Tongue (tissue), 2 donors: ENCODE results near the gene MRPL21. TPM values are rescaled to one million over a fixed set of nuclear protein-coding genes. Genes with fewer than 3 reads are reported as not detected.
A peak's percentile ranks its signal among the peaks of the same experiment; 100 is the strongest.

Experiments used
- DNase-seq: peaks from one replicate; pipeline ENCODE4 v3.0.0-alpha.2; 2015
- total RNA-seq: library from RNA; depleted of rRNA; stranded (reverse); fragments of >200 nt; gene quantifications from one replicate; pipeline ENCODE4 v1.2.3, GENCODE V29; 2014

Gene MRPL21
- total RNA-seq, 1 donor from 2014 or later: 30.1 TPM

GRCh38 chr11:68935066-68935465 lies 31.4 kb upstream of the MRPL21 start:
- DNase-seq: no peak

GRCh38 chr11:68934666-68935065 lies 31.0 kb upstream of the MRPL21 start:
- DNase-seq: no peak

GRCh38 chr11:68934321-68934645 lies 30.7 kb upstream of the MRPL21 start:
- DNase-seq: no peak

- no peak for DNase-seq
These were observed 30.1 kb upstream of the MRPL21 start for GRCh38 chr11:68933605-68934320.

DNA sequence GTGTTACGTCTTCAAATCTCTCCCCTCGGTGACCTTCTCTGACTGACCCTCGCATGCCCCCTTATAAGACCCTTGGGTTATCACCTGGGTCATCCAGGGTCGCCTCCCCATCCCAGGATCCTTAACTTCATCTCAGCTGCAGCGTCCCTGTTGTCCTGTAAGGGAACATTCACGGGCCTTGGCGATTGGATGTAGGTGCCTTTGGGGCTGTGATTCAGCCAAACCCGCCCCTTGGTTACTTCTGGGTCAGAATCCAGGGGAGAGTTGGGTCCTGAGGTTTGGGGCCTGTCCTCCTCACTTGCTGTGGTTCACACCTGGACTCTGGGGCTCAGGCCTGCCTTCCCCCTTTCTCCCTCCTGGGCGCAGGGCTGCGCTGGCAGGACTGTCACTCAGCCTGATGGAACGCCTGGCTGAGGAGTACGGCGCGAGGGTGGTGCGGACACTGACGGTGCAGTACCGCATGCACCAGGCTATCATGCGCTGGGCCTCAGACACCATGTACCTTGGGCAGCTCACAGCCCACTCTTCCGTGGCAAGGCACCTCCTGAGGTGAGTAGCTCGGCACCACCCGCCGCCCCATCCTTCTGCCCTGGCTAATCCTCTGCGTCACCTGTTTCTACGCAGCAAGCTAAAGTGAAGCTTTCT lies 29.4 kb upstream of the MRPL21 start:
- DNase-seq: no peak

DNA sequence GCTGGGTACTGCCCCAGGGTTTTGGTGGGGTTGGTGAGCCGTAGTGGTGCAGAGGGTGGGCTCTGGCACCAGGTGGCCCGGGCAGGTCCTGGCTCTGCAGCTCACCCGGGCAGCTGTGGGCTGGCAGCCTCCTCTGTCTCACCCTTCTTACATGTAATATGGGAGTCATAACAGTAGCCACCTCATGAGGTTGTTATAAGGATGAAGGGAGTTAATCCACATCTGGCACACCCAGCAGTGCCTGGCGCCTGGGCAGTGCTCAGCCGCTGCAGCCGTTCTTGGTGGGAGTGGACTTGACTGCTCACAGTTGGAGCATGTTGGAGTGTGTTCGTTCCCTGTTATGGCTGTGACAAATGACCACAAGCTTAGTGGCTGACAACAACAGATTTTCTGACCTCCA lies 28.7 kb upstream of the MRPL21 start:
- DNase-seq: peak; percentile 38

DNA sequence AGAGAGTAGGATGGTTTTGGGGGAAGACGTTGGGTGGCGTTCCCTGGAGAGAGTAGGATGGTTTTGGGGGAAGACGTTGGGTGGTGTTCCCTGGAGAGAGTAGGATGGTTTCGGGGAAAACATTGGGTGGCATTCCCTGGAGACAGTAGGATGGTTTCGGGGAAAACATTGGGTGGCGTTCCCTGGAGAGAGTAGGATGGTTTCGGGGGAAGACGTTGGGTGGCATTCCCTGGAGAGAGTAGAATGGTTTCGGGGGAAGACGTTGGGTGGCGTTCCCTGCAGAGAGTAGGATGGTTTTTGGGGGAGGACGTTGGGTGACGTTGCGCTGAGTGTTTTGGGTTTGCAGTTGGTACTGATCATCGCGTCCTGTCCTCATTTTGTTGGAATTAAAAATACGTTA lies 28.3 kb upstream of the MRPL21 start:
- no peak for DNase-seq

GRCh38 chr11:68930991-68931855 lies 27.6 kb upstream of the MRPL21 start:
- DNase-seq: no peak

DNA sequence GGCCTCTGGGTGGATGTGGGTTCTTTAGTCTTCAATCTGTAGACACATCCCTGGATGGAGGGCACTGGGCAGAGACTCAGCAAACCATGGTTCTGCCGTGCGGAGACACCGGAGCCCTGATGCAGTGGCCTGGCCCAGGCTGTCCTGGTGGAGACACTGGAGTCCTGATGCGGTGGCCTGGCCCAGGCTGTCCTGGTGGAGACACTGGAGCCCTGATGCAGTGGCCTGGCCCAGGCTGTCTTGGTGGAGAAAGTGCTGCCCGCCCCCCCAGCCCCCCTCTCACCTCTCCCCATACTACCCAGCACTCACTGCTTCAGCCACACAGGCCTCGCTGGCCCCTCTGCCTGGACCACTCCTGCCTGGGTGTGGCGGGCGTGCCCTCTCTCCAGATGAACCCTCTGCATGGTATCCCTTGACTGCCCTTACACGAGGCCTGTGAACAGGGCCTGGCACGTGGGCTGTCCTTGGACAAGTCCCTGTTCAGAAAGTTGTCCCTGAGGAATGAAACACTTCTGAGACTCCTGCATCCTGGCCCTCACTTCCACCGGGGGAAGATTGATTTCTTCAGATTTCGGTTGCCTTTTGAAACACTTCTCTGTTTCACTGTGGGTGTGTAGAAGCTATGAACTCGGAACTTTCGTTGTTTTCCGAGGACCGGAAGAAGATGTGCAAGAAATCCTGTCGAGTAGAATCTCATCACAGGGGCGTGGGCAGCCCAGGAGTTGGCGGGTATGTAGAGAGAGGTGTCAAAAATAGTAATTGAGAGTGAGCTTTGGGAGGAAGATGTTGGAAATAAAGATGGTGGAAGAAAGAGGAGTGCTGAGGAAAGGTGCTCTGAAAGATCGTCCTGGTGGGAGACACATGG lies 26.3 kb upstream of the MRPL21 start:
- no peak for DNase-seq

DNA sequence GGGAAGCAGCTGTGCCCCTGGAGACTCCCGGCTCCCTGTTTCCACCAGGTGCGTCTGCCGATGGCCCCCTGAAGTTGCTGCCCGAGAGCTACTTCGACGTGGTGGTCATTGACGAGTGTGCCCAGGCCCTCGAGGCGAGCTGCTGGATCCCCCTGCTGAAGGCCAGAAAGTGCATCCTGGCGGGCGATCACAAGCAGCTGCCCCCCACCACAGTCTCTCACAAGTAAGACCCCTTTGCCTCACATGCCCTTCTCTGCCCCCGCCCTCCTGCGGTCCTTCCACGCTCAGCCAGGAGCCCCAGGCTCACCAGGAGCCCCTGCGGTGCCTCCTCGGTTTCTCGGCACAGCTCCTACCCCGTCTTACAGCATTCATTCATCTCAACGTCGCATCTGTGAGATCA lies 25.5 kb upstream of the MRPL21 start:
- DNase-seq: no peak

DNA sequence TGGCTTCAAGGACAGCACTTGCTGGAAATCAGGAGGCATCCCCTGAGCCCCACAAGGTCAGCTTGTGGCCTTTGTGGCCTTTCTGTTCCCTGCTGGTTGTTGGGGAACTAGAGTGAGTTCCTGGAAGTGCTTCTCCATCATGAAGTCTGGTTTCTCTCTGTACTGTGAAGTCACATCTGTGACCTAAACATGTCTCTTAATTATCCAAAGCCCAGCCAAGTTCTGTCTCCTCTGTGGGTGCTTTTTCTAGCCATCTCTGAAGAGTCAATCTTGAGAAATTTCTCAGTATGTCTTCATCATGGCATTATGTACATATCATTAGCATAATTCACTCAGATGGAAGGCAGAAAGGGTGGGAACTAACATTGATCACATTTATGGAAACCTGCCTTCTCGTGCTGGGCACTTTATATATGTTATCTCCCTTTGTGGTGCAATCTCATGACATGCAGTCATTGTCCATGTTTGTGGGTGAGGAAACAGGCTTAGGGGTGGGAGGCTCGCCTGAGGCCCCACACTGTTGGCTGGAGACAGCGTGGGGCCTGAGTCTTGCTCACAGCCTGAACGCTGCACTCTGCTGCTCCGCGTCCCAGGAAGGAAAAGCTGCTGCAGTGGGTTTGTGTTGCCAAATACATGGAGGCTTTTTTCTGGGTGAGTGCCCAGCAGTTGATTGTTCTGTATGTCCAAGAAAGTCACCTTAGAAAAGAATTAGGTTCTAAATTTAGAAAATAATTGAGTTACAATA lies 24.7 kb upstream of the MRPL21 start:
- no peak for DNase-seq

- peak; percentile 79 for DNase-seq
These were observed 23.9 kb upstream of the MRPL21 start for GRCh38 chr11:68927280-68928135.

DNA sequence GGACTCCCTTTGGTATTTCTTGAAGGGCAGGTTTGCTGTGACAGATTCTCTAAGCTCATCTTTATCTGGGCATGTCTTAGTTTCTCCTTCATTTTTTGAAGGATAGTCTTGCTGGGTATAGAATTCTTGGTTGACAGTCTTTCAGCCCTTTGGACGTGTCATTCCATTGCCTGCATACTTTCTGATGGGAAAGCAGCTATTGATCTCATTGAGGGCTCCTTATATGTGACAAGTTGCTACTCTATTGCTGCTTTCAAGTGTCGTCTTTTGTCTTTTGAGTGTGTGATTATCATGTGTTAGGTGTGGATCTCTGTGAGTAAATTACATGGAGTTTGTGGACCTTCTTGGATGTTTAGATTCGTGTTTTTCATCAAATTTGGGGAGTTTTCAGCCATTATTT lies 22.0 kb upstream of the MRPL21 start:
- DNase-seq: no peak

DNA sequence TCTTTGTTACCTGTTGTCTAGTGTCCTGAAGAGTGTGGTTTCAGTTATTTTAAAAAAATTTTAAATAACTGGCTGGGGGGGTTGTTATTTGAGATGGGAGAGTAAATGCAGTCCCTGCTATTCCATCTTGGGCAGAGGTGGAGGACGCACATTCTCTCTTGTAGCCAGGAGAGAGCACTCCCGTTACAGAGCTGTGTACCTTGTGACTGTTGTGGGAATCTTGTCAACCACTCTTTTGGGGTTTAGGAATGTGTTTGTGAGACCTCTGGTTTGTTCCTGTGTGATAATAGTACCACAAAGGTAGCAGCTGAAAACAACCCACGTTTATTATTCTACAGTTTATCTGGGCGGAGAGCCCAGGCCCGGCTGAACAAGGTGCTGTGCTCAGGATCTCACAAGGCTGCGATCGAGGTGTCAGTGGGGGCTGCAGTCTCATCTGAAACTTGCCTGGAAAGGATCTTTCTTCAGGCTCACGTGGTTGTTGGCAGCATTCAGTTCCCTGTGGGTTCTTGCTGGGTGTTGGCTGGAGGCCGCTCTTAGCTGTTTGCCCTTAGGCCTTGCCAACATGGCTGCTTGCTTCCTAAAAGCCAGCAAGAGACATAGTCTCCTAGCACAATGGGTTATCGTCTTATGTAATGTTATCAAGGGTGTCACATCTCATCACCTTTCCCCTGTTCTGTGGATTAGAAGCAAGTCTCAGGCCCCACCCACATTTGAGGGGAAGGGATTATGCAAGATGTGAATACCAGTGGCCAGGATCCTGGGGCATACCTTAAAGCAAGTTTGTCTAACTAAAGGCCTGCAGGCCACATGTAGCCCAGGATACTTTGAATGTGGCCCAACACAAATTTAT lies 20.7 kb upstream of the MRPL21 start:
- no peak for DNase-seq

DNA sequence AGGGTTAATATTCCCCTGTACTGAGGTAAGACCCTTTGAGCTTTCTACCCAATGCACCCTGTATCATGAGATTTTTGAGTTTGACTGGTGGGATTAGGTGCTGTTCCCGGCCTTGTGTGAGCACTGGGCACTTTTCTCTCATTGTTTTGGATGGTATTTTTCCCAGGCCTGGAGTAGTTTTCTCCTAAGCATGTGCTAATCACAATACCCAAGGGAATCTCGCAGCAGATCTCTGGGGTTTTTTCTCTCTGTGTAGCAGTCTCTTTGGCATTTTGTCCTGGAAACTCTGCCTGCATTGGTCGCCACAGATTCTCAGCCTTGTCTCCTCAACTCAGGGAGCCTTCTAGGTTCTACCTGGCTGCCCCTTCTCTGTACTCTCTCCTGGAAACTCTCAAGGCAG lies 20.0 kb upstream of the MRPL21 start:
- DNase-seq: no peak

DNA sequence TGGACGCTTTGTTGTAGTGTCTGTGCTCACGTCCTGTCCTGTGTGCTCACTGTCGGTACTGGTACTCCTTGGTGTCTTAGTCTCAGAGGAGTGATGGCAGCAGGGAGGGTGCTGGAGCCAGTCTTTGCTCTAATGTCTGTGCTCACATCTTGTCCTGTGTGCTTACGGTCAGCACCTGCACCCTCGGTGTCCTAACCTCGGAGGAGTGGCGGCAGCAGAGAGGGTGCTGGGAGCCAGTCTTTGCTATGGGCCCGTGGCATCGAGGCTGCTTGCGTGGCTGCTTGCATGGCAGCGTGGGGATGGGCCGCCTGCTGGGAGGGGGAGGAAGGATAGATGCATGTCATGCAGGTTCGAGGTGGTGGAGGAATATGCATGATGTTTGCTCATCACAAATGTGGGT lies 12.8 kb upstream of the MRPL21 start:
- no peak for DNase-seq

DNA sequence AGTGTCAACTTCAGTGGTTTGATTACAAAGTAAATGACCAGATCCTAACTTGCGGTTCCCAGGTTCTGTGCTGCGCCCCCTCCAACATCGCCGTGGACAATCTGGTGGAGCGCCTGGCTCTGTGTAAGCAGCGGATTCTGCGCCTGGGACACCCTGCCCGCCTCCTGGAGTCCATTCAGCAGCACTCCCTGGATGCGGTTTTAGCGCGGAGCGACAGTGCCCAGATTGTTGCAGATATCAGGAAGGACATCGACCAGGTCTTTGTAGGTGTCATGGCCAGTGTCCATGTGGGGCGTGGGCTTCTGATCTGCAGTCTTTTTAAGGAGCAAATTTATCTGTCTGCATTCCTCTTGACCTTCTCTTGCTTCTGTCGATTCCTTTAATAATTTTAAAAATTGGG lies 11.1 kb upstream of the MRPL21 start:
- DNase-seq: no peak

DNA sequence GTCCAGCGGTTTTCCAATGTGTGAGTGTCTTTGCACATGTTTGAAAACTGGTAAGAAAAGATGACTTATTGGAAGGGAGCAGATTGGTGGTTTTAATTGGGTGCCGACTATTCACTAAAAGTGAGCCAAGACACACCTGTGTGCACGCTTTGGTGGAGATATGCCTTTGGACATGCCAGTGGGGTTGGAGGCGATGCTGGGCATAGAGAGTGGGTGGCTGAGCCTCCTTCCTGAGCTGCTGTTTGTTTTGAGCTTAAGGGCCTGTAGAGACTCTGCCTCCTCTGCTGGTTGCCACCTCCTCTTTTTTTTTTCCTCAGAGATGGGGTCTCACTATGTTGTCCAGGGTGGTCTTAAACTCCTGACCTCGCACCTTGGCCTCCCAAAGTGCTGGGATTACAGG lies 9.6 kb upstream of the MRPL21 start:
- no peak for DNase-seq

- no peak for DNase-seq
These were observed 8.6 kb upstream of the MRPL21 start for GRCh38 chr11:68912254-68912653.

- no peak for DNase-seq
These were observed 8.1 kb upstream of the MRPL21 start for GRCh38 chr11:68911731-68912130.
